Measurements from ENCODE around the gene ANGEL1.

The ANGEL1 gene

GRCh38 chr14:76846331-76847047, 33.8 kb upstream of the ANGEL1 start:
- no peak for DNase-seq
- H3K4me3 ChIP-seq (ENCODE audit: low read depth, low read length) = no peak overlapping the region
- H3K9me3 ChIP-seq = no peaks in the 10 kb centered on the region
- TF ChIP-seq CTCF (IDR thresholded peaks at IDR 0.05; ENCODE audit: low read depth, low read length) = no peak
- no peaks in the 10 kb centered on the region for H3K27me3 ChIP-seq
- H3K4me1 ChIP-seq = no peaks in the 10 kb centered on the region
- H3K36me3 ChIP-seq = no peaks in the 10 kb centered on the region

GRCh38 chr14:76844223-76844622, 31.5 kb upstream of the ANGEL1 start:
- peak; percentile 26 for TF ChIP-seq CTCF (IDR thresholded peaks at IDR 0.05; ENCODE audit: low read depth, low read length)

GRCh38 chr14:76842414-76842813, 29.7 kb upstream of the ANGEL1 start:
- Histone ChIP-seq H3K27me3 (no peaks in the 10 kb centered on the region), H3K4me1 (no peaks in the 10 kb centered on the region), H3K36me3 (no peaks in the 10 kb centered on the region), H3K9me3 (no peaks in the 10 kb centered on the region), H3K4me3 (ENCODE audit: low read depth, low read length) (no peak overlapping the region)
- TF ChIP-seq CTCF (IDR thresholded peaks at IDR 0.05; ENCODE audit: low read depth, low read length) = no peak
- no peak for DNase-seq

More at GRCh38 chr14:76844223-76844622, 31.5 kb upstream of the ANGEL1 start:
- Histone ChIP-seq H3K36me3 (no peaks in the 10 kb centered on the region), H3K9me3 (no peaks in the 10 kb centered on the region), H3K27me3 (no peaks in the 10 kb centered on the region), H3K4me3 (ENCODE audit: low read depth, low read length) (no peak overlapping the region), H3K4me1 (no peaks in the 10 kb centered on the region)
- DNase-seq = peak; percentile 61

GRCh38 chr14:76837524-76837923, 24.8 kb upstream of the ANGEL1 start:
- DNase-seq = no peak
- TF ChIP-seq CTCF (IDR thresholded peaks at IDR 0.05; ENCODE audit: low read depth, low read length) = no peak
- H3K4me3 ChIP-seq (ENCODE audit: low read depth, low read length) = no peak overlapping the region
- H3K36me3 ChIP-seq = no peaks in the 10 kb centered on the region
- H3K4me1 ChIP-seq = no peaks in the 10 kb centered on the region
- no peaks in the 10 kb centered on the region for H3K27me3 ChIP-seq
- no peaks in the 10 kb centered on the region for H3K9me3 ChIP-seq

GRCh38 chr14:76836029-76836630, 23.4 kb upstream of the ANGEL1 start:
- Histone ChIP-seq H3K27me3 (no peaks in the 10 kb centered on the region), H3K4me1 (no peaks in the 10 kb centered on the region), H3K36me3 (no peaks in the 10 kb centered on the region), H3K9me3 (no peaks in the 10 kb centered on the region), H3K4me3 (ENCODE audit: low read depth, low read length) (no peak overlapping the region)
- TF ChIP-seq CTCF (IDR thresholded peaks at IDR 0.05; ENCODE audit: low read depth, low read length) = no peak
- DNase-seq = peak; percentile 17

- no peaks in the 10 kb centered on the region for H3K27me3 ChIP-seq
- no peaks in the 10 kb centered on the region for H3K36me3 ChIP-seq
- H3K9me3 ChIP-seq = no peaks in the 10 kb centered on the region
- no peak for DNase-seq
- no peaks in the 10 kb centered on the region for H3K4me1 ChIP-seq
- no peak for TF ChIP-seq CTCF (IDR thresholded peaks at IDR 0.05; ENCODE audit: low read depth, low read length)
- H3K4me3 ChIP-seq (ENCODE audit: low read depth, low read length) = no peak overlapping the region
These were observed 21.6 kb upstream of the ANGEL1 start for GRCh38 chr14:76834241-76834661.
